Coronary artery (tissue), 2 donors: ENCODE results near the gene OCRL.
A peak's percentile ranks its signal among the peaks of the same experiment; 100 is the strongest.

ENCODE experiments used
- DNase-seq: peaks from one replicate; pipeline ENCODE4 v3.0.0-alpha.2; 2017; ENCODE audit warnings: low spot score
- H3K27ac ChIP-seq, 2 donors: fragments of 200-600 bp; sonication (generic); one replicate each; pipeline ENCODE4 v1.5.1; 2016 to 2019
- H3K4me3 ChIP-seq: fragments of 200-600 bp; sonication (generic); 2 replicates; pipeline ENCODE4 v1.5.1; 2016; ENCODE audit warnings: mild to moderate bottlenecking, moderate library complexity
- TF ChIP-seq, protein P1 (sequence below): fragments of 200-600 bp; sonication (generic); IDR thresholded peaks from one replicate; pipeline ENCODE4 v1.5.1; 2019; ENCODE audit warnings: antibody characterized with exemption

The OCRL gene

DNA sequence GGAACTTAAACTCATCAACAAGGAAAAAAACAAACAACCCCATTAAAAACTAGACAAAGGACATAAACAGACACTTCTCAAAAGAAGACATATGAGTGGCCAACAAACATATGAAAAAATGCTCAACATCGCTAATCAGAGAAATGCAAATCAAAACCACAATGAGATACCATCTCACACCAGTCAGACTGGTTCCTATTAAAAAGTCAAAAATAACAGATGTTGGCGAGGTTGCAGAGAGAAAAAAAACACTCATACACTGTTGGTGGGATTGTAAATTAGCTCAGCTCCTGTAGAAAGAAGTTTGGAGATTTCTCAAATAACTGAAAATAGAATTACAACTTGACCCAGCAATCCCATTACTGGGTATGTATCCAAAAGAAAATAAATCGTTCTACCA, 86.0 kb downstream of the OCRL start:
- DNase-seq: no peak
- TF ChIP-seq, protein P1, sequence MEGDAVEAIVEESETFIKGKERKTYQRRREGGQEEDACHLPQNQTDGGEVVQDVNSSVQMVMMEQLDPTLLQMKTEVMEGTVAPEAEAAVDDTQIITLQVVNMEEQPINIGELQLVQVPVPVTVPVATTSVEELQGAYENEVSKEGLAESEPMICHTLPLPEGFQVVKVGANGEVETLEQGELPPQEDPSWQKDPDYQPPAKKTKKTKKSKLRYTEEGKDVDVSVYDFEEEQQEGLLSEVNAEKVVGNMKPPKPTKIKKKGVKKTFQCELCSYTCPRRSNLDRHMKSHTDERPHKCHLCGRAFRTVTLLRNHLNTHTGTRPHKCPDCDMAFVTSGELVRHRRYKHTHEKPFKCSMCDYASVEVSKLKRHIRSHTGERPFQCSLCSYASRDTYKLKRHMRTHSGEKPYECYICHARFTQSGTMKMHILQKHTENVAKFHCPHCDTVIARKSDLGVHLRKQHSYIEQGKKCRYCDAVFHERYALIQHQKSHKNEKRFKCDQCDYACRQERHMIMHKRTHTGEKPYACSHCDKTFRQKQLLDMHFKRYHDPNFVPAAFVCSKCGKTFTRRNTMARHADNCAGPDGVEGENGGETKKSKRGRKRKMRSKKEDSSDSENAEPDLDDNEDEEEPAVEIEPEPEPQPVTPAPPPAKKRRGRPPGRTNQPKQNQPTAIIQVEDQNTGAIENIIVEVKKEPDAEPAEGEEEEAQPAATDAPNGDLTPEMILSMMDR: no peak
- H3K4me3 ChIP-seq: no peak overlapping the region
- H3K27ac ChIP-seq: no peak overlapping the region

DNA sequence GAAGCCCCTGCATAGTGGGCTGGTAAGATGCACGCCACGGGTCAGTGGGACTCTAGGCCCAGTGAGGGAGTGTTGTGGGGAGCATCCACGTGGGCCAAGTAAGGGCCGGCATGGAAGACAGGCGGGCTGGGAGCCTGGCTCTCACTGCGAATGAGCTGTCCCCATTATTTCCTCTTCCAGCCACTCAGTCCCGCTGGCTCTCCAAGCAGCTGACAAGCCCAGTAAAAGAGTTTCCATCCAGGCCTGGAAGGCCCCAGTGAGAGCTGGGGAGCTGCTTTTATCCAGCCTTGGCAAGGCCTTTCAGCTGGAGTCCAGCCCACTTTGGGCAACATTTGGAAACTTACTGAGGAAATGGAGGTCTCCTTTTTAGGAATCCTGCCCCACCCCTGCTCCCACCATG, 89.8 kb downstream of the OCRL start:
- H3K27ac ChIP-seq: no peak overlapping the region
- no peak for DNase-seq
- TF ChIP-seq, protein P1: no peak
- no peak overlapping the region for H3K4me3 ChIP-seq

DNA sequence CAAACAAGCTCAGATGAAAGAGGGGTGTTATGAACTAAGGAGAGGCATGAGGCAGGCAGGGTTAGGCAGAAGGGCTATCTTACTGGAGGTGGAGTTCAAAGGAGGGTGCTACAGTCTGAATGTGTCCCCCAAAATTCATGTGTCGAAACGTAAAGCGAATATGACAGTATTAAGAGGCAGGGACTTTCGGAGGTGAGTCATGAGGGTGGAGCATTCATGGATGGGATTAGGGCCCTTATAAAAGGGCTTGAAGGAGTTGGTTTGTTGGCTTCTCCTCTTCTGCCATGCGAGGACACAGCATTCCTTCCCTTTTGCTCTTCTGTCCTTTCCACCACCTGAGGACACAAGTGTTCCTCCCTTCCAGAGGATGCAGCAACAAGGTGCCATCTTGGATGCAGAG, 91.8 kb downstream of the OCRL start:
- Histone ChIP-seq H3K4me3 (no peak overlapping the region), H3K27ac (no peak overlapping the region)
- no peak for DNase-seq
- TF ChIP-seq, protein P1: no peak

DNA sequence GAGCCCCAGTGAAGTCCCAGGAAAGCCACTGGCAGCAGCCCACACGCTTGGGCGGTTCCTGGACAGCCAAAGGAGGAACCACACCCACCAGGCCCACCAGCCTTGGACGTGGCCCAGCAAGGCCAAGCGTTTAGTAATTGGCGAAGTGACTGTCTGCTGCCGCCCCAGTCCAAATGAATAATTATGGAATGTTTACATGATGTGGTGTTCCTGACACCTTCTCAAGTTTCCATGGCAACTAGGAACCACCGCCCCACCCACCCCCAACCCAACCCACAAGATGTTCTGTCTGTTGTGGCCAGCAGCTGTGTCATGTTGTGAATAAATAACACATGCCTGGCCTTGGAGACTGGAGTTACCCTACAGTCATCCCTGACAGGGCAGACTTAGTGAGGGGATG, 92.4 kb downstream of the OCRL start:
- no peak overlapping the region for H3K4me3 ChIP-seq
- DNase-seq: no peak
- TF ChIP-seq, protein P1: no peak
- no peak overlapping the region for H3K27ac ChIP-seq

DNA sequence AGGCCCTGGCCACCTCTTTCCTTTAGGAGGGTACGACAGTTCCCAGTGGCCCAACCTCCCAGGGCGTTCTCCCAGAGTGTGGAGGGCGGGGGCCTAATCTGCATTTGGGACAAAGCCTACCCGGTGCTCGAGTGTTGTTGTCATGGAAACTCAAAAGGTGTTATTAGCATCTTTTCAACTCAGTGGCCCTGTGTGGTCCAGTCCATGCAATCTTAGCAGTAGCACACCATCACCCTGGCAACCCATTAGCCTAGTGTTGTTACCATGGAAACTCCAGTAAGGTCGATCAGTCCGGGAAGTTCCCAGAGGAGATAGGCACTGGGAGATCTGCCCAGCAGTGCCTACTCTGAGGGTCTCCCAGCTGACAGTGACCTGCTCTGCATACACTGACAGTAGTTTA, 94.5 kb downstream of the OCRL start:
- no peak for DNase-seq
- TF ChIP-seq, protein P1: no peak
- no peak overlapping the region for H3K27ac ChIP-seq
- no peak overlapping the region for H3K4me3 ChIP-seq

DNA sequence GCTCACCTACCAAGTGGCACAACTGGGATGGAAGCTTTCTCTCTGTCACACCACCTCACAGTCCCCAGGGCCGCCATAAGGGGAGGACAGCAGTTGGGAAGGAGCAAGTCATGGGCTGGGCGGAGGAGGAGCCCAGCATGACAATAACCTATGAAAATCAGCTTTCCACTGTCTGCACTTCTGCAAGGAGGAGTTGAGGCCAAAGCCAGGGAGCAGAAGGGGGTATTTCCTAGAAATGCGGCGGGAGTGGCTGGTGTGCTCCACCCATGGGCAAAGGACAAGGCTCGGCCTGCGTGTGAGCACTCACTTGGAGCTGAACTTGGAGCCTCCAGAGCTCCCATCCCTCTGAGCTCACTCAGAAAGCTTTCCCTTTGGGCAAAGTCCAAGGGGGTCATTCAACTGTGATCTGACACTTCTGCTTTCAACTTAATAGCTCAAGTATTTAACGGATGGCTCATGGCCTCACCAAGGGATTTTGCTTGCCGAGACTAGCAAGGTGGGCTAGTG, 96.2 kb downstream of the OCRL start:
- DNase-seq: no peak
- H3K4me3 ChIP-seq: no peak overlapping the region
- TF ChIP-seq, protein P1: no peak
- no peak overlapping the region for H3K27ac ChIP-seq

DNA sequence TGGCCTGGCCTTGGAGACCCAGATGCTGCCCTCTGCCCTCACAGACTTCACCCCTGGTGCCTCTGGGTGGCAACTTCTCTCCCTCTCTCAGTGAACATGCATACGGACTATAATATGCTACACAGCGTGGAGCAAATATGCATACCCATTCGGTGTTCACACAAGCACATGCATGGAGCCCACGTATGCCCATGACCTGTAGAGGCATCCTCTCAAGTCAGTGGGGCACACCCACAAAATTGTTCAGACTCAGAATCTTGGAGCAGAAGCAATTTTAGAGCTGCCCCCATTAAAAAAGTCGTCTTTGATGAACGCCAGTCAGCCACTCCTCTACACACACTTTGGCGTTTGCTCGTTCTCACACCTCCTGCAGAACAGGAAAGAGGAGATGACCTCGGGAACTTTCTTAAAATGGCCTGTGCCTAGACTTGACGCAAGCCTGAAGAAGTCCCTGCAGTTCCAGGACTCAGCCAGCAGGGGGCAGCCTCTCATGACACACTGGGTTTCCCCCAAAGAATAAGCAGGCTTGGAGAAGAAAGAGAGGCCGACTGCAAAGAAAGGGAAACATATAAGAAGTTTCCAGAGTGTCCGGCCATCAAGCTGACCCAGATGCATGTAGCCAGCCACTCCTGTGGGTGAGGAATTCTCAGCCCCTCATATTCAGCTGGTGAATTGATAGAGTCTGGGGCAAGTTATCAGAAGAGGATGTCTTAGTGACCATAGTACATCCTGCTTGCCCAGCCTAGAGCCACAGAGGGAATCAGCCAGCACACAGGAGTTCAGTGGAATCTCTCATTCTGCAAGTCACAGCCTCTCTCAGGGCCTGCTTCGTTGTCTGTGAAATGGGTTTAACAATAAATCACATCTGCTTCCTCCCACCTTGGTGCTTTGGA, 97.4 kb downstream of the OCRL start:
- no peak overlapping the region for H3K4me3 ChIP-seq
- TF ChIP-seq, protein P1: peak; percentile 70
- DNase-seq: peak; percentile 81
- no peak overlapping the region for H3K27ac ChIP-seq
